HepG2 (cell line): ENCODE measurements around the gene RHAG. TPM values are rescaled to one million over a fixed set of nuclear protein-coding genes. Genes with fewer than 3 reads are reported as not detected.

Experiments used
- ATAC-seq: fragments of 200-7000 bp; cut with Tn5 transposase; 3 replicates; pipeline ENCODE4 v1.9.1; 2020; ENCODE audit warnings: mild to moderate bottlenecking, moderate library complexity
- BruUV-seq: library from RNA; stranded (reverse); fragments of 400-500 nt; replicated peaks from 2 replicates; lab custom pipeline; 2021; lab: Mats Ljungman, UMichigan
- CTCF ChIA-PET: fragments of 300-600 bp; formaldehyde crosslinking; extraction: SDS; loops from one replicate; lab custom pipeline; 2021; ENCODE audit warnings: low total read pairs, inconsistent platforms, low intra/inter-chr PET ratio; lab: Yijun Ruan, JAX
- POLR2A ChIA-PET: fragments of 350-600 bp; sonication (Branson Sonifier 250); formaldehyde crosslinking; loops from one replicate; lab custom pipeline; 2020; ENCODE audit warnings: antibody characterized with exemption, inconsistent platforms; lab: Yijun Ruan, JAX
- DNase-seq: peaks from one replicate; pipeline ENCODE4 v3.0.0-alpha.2; 2015; ENCODE audit warnings: low spot score
- FAIRE-seq: peaks from 3 replicates; lab custom pipeline; 2011; peaks lifted over from hg19 to GRCh38; lab: Jason Lieb, UNC
- H2AFZ ChIP-seq: one replicate; pipeline ENCODE4 v1.6.1; 2011; ENCODE audit warnings: low read length, inconsistent platforms
- H3K27ac ChIP-seq: fragments of 300-600 bp; 3 replicates; pipeline ENCODE4 v1.8.0; 2011; ENCODE audit warnings: mixed run types, mild to moderate bottlenecking, mixed read lengths, low read length, inconsistent platforms; ENCODE audit not compliant: insufficient read depth; ENCODE audit errors: extremely low read length
- H3K27me3 ChIP-seq, 2 experiments: fragments of 200-600 bp in 1 of 2; 2 replicates in 1 of 2; 3 replicates in 1 of 2; pipeline versions ENCODE4 v1.6.0 to v1.8.0; 2011; ENCODE audit warnings: low read length in 2 of 2, mild to moderate bottlenecking in 2 of 2, moderate library complexity in 2 of 2, inconsistent platforms in 1 of 2; ENCODE audit not compliant: insufficient read depth in 2 of 2, control insufficient read depth in 1 of 2
- H3K36me3 ChIP-seq, 2 experiments: fragments of 200-600 bp in 1 of 2; replicated peaks in 1 of 2; 2 replicates in 1 of 2; 3 replicates in 1 of 2; pipeline versions ENCODE4 v1.5.1 to v1.8.0; 2011; ENCODE audit warnings: low read length in 2 of 2, inconsistent platforms in 1 of 2; ENCODE audit not compliant: insufficient read depth in 2 of 2, control insufficient read depth in 1 of 2
- H3K4me1 ChIP-seq: 2 replicates; pipeline ENCODE4 v1.5.1; 2012; ENCODE audit warnings: low read length, inconsistent platforms; ENCODE audit not compliant: insufficient read depth
- H3K4me2 ChIP-seq: 2 replicates; pipeline ENCODE4 v1.6.0; 2011; ENCODE audit warnings: low read depth, low read length, inconsistent platforms
- H3K4me3 ChIP-seq, 3 experiments: fragments of 200-600 bp in 1 of 3; sonication (generic), shearing (Covaris generic) in 1 of 3; replicated peaks in 1 of 3; 2 replicates each; pipeline ENCODE4 v1.5.1; 2011 to 2016; ENCODE audit warnings: low read length in 3 of 3, inconsistent platforms in 2 of 3, low read depth in 2 of 3, mild to moderate bottlenecking in 2 of 3, control low read depth in 1 of 3, mixed read lengths in 1 of 3; ENCODE audit not compliant: insufficient read depth in 1 of 3
- H3K79me2 ChIP-seq: one replicate; pipeline ENCODE4 v1.6.1; 2011; ENCODE audit warnings: low read length, inconsistent platforms; ENCODE audit not compliant: insufficient read depth
- H3K9ac ChIP-seq: 2 replicates; pipeline ENCODE4 v1.6.0; 2011; ENCODE audit warnings: mild to moderate bottlenecking, low read depth, low read length, inconsistent platforms; ENCODE audit not compliant: insufficient read depth
- H3K9me3 ChIP-seq: 2 replicates; pipeline ENCODE4 v1.5.1; 2012; ENCODE audit warnings: mild to moderate bottlenecking, low read length
- H4K20me1 ChIP-seq: 2 replicates; pipeline ENCODE4 v1.6.0; 2011; ENCODE audit warnings: inconsistent platforms, mild to moderate bottlenecking, low read length, moderate library complexity; ENCODE audit not compliant: insufficient read depth
- PPARG ChIP-seq: conservative IDR thresholded peaks from 2 replicates; pipeline ENCODE4 v1.6.1; 2016; ENCODE audit warnings: missing biosample characterization, missing genetic modification reagents
- PTBP1 ChIP-seq: fragments of 200-400 bp; formaldehyde crosslinking; IDR thresholded peaks from 2 replicates; pipeline ENCODE4 v1.6.1; 2018; ENCODE audit warnings: low read length, low read depth; ENCODE audit not compliant: poor library complexity, severe bottlenecking
- RARA ChIP-seq: IDR thresholded peaks from 2 replicates; pipeline ENCODE4 v1.6.1; 2016; ENCODE audit warnings: missing genetic modification reagents, missing compliant biosample characterization
- SRSF4 ChIP-seq: fragments of 200-400 bp; formaldehyde crosslinking; IDR thresholded peaks from one replicate; pipeline ENCODE4 v1.6.1; 2018; ENCODE audit warnings: mild to moderate bottlenecking, low read depth, low read length, moderate library complexity; ENCODE audit not compliant: poor library complexity, severe bottlenecking
- ZIK1 ChIP-seq: sonication (generic); formaldehyde crosslinking; IDR thresholded peaks from 2 replicates; pipeline ENCODE4 v1.5.0; 2020; ENCODE audit warnings: mild to moderate bottlenecking, low read depth, missing genetic modification reagents, borderline replicate concordance
- ZNF883 ChIP-seq: sonication (generic); formaldehyde crosslinking; IDR thresholded peaks from 2 replicates; pipeline ENCODE4 v1.5.1; 2020; ENCODE audit warnings: mild to moderate bottlenecking, missing genetic modification reagents; ENCODE audit errors: not compliant biosample characterization
- WGBS: methylation state at CpG from one replicate; pipeline ENCODE4 v1.1.6; 2017; ENCODE audit warnings: low lambda C conversion rate; 5-methylcytosine and 5-hydroxymethylcytosine counted together
- in situ Hi-C: cut with HindIII; loops from 2 replicates; pipeline ENCODE4 v1.10.0; 2017; ENCODE audit warnings: low pct_unique_long_range_greater_than_20kb; ENCODE audit not compliant: extremely low pct_ligation_motif_present
- intact Hi-C: fragments of 100-400 bp; cut with micrococcal nuclease; formaldehyde crosslinking; loops from one replicate; pipeline ENCODE4 v1.10.0; 2022; ENCODE audit not compliant: unreplicated experiment
- polyA plus RNA-seq, 8 experiments: library from polyadenylated mRNA; depleted of rRNA in 3 of 8; stranded (reverse) in 7 of 8; unstranded in 1 of 8; fragments of >200 nt; fragmentation: Illumina TruSeq in 4 of 8; extraction: Trizol in 4 of 8; gene quantifications; 2 replicates each; pipeline versions ENCODE4 v1.2.1 to v1.2.3, GENCODE V29; 2011 to 2016; ENCODE audit warnings: low read depth in 4 of 8, missing spikeins in 1 of 8, mixed read lengths in 1 of 8; ENCODE audit not compliant: insufficient read depth in 1 of 8
- total RNA-seq, 5 experiments: library from RNA; depleted of rRNA; stranded (reverse); fragments of >200 nt; fragmentation: Illumina TruSeq; extraction: Trizol; gene quantifications; 2 replicates each; pipeline ENCODE4 v1.2.3, GENCODE V29; 2016; ENCODE audit warnings: low read depth in 1 of 5
- TF ChIP-seq, protein P1 (sequence below): sonication (generic); formaldehyde crosslinking; IDR thresholded peaks from 2 replicates; pipeline ENCODE4 v1.4.0; 2020; ENCODE audit warnings: missing genetic modification reagents
- TF ChIP-seq, protein P2 (sequence below): fragments of 450-650 bp; IDR thresholded peaks from 2 replicates; pipeline ENCODE4 v1.6.1; 2017; ENCODE audit warnings: mild to moderate bottlenecking
- TF ChIP-seq, protein P3 (sequence below): IDR thresholded peaks from 2 replicates; pipeline ENCODE4 v1.6.1; 2018; ENCODE audit warnings: missing genetic modification reagents, mild to moderate bottlenecking, missing compliant biosample characterization

Gene RHAG
- total and polyA plus RNA-seq, 2 of the 13 experiments (the other 11 are each of a cell fraction or from before 2014, with no cell fraction given) = not detected

DNA sequence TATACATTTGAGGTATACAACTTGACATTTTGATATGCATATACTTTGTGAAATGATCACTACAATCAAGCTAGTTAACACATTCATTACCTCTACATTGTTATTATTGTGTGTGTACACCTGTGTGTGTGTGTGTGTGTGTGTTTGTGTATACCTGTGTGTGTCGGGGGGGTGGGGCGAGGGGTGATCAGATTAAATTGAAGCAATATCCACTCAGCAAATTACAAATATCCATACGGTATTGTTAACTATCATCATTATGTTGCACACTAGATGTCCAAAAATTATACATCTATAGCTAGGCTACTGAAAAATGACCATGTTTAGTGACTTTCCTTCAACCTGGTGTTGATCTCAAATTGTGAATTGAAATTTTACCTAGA, 1.8 kb downstream of the RHAG start (continued):
- TF ChIP-seq, protein P1, sequence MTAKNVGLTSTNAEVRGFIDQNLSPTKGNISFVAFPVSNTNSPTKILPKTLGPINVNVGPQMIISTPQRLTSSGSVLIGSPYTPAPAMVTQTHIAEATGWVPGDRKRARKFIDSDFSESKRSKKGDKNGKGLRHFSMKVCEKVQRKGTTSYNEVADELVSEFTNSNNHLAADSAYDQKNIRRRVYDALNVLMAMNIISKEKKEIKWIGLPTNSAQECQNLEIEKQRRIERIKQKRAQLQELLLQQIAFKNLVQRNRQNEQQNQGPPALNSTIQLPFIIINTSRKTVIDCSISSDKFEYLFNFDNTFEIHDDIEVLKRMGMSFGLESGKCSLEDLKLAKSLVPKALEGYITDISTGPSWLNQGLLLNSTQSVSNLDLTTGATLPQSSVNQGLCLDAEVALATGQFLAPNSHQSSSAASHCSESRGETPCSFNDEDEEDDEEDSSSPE (CRISPR knock-in tag) = no peak
- no peak for TF ChIP-seq PTBP1
- TF ChIP-seq, protein P2, sequence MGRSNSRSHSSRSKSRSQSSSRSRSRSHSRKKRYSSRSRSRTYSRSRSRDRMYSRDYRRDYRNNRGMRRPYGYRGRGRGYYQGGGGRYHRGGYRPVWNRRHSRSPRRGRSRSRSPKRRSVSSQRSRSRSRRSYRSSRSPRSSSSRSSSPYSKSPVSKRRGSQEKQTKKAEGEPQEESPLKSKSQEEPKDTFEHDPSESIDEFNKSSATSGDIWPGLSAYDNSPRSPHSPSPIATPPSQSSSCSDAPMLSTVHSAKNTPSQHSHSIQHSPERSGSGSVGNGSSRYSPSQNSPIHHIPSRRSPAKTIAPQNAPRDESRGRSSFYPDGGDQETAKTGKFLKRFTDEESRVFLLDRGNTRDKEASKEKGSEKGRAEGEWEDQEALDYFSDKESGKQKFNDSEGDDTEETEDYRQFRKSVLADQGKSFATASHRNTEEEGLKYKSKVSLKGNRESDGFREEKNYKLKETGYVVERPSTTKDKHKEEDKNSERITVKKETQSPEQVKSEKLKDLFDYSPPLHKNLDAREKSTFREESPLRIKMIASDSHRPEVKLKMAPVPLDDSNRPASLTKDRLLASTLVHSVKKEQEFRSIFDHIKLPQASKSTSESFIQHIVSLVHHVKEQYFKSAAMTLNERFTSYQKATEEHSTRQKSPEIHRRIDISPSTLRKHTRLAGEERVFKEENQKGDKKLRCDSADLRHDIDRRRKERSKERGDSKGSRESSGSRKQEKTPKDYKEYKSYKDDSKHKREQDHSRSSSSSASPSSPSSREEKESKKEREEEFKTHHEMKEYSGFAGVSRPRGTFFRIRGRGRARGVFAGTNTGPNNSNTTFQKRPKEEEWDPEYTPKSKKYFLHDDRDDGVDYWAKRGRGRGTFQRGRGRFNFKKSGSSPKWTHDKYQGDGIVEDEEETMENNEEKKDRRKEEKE = no peak

DNA sequence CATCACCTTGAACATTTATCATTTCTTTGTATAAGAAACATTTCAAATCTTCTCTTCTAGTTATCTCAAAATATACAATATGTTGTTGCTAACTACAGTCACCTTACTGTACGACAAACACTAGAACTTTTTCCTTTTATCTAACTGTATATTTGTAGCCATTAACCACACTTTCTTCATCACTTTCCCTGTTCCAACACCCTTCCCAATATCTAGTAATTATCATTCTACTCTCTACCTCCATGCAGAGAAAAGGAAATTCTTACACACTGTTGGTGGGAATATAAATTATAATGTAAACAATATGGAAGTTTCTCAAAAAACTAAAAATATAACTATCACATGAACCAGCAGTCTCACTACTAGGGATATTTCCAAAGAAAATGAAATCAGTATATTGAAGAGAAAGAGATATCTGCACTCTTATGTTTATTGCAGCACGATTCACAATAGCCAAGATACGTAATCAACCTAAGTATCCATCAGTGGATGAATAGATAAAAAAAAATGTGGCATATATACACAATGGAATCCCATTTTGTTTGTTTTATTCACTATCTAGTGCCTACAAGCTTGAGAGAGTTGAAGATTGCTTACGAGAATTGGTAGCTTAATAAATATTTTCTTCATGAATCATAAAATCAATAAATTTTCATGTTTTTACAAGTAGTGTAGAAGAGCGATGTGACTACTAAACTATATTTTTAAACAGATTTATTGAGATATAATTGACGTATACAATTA, 2.4 kb downstream of the RHAG start:
- no peak for DNase-seq
- no peaks in the 10 kb centered on the region for H3K36me3 ChIP-seq
- ChIA-PET CTCF (no interaction called here), POLR2A (no interaction called here)
- H3K4me1 ChIP-seq = peaks cover 8% of the 10 kb centered on the region
- no peaks in the 10 kb centered on the region for H3K9me3 ChIP-seq
- 21% methylated on average over 6 of the region's 6 CpGs for WGBS
- H4K20me1 ChIP-seq = no peaks in the 10 kb centered on the region
- no peak overlapping the region for H3K4me2 ChIP-seq
- no TSS peak for BruUV-seq
- H3K27me3 ChIP-seq = no peaks in the 10 kb centered on the region; a peak in 1 of 5 replicates
- ATAC-seq = no peak
- no peak overlapping the region for H3K4me3 ChIP-seq
- no peak for FAIRE-seq
- H3K79me2 ChIP-seq = no peaks in the 10 kb centered on the region
- no peak overlapping the region for H3K9ac ChIP-seq
- no peak overlapping the region for H3K27ac ChIP-seq
- no peak overlapping the region for H2AFZ ChIP-seq
- in situ Hi-C loops = no loop called here
- intact Hi-C loops = no loop called here
- TF ChIP-seq ZIK1 (no peak), SRSF4 (no peak), PPARG (no peak), ZNF883 (no peak), RARA (CRISPR knock-in tag) (no peak)
- TF ChIP-seq, protein P3, sequence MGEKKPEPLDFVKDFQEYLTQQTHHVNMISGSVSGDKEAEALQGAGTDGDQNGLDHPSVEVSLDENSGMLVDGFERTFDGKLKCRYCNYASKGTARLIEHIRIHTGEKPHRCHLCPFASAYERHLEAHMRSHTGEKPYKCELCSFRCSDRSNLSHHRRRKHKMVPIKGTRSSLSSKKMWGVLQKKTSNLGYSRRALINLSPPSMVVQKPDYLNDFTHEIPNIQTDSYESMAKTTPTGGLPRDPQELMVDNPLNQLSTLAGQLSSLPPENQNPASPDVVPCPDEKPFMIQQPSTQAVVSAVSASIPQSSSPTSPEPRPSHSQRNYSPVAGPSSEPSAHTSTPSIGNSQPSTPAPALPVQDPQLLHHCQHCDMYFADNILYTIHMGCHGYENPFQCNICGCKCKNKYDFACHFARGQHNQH (CRISPR knock-in tag) = no peak
